ENCODE data around the gene FOXK1. TPM values are rescaled to one million over a fixed set of nuclear protein-coding genes. Genes with fewer than 3 reads are reported as not detected.

The FOXK1 gene
- total RNA-seq, result 10 to 100 TPM in 3 of 4 donors, 1 to 10 TPM in 1; 9.6 to 35.0 (median 12.5) TPM

- no peak for TF ChIP-seq CTCF (IDR thresholded peaks at IDR 0.05; ENCODE audit: low read depth)
Observed at GRCh38 chr7:4681886-4682620, at the start of gene FOXK1. Gene FOXK1, plus strand, starts transcription at chr7:4682295. Its CDS starts 14 bp downstream, at chr7:4682309.

GRCh38 chr7:4633012-4633411, 49.1 kb upstream of the FOXK1 start:
- no peak for TF ChIP-seq CTCF (IDR thresholded peaks at IDR 0.05; ENCODE audit: low read depth)

GRCh38 chr7:4634166-4634565, 47.9 kb upstream of the FOXK1 start:
- TF ChIP-seq CTCF (IDR thresholded peaks at IDR 0.05; ENCODE audit: low read depth), result no peak

GRCh38 chr7:4638781-4639575, 43.1 kb upstream of the FOXK1 start:
- no peak for TF ChIP-seq CTCF (IDR thresholded peaks at IDR 0.05; ENCODE audit: low read depth)

GRCh38 chr7:4641091-4641666, 40.9 kb upstream of the FOXK1 start:
- TF ChIP-seq CTCF (IDR thresholded peaks at IDR 0.05; ENCODE audit: low read depth), result no peak

- TF ChIP-seq CTCF (IDR thresholded peaks at IDR 0.05; ENCODE audit: low read depth), result no peak
Observed at GRCh38 chr7:4641667-4642467, 40.2 kb upstream of the FOXK1 start.
